WERI-Rb-1 (cell line): ENCODE data around the gene KCNN3.

Experiments used
- DNase-seq: peaks from one replicate; pipeline ENCODE4 v3.0.0-alpha.2; 2020
- H3K27ac ChIP-seq: fragments of 250-450 bp; sonication (Bioruptor Pico); 2 replicates; pipeline ENCODE4 v1.5.1; 2020; ENCODE audit warnings: mild to moderate bottlenecking, moderate library complexity
- H3K27me3 ChIP-seq: fragments of 250-450 bp; sonication (Bioruptor Pico); 2 replicates; pipeline ENCODE4 v1.5.1; 2021; ENCODE audit warnings: mild to moderate bottlenecking, low read depth, moderate library complexity; ENCODE audit not compliant: insufficient read depth, severe bottlenecking
- H3K36me3 ChIP-seq: fragments of 250-450 bp; sonication (Bioruptor Pico); 2 replicates; pipeline ENCODE4 v1.5.1; 2020; ENCODE audit warnings: mild to moderate bottlenecking, moderate library complexity
- H3K4me3 ChIP-seq: 2 replicates; pipeline ENCODE4 v1.5.1; 2011; ENCODE audit warnings: low read depth, mild to moderate bottlenecking, control low read depth, low read length
- H3K9me3 ChIP-seq: fragments of 250-450 bp; sonication (Bioruptor Pico); 2 replicates; pipeline ENCODE4 v1.5.1; 2021; ENCODE audit warnings: mild to moderate bottlenecking, moderate library complexity; ENCODE audit not compliant: severe bottlenecking
- TF ChIP-seq, protein P1 (sequence below): IDR thresholded peaks from 2 replicates; pipeline ENCODE4 v1.5.1; 2011; ENCODE audit warnings: low read depth, mild to moderate bottlenecking, control low read depth, inconsistent platforms, low read length

Gene KCNN3

DNA sequence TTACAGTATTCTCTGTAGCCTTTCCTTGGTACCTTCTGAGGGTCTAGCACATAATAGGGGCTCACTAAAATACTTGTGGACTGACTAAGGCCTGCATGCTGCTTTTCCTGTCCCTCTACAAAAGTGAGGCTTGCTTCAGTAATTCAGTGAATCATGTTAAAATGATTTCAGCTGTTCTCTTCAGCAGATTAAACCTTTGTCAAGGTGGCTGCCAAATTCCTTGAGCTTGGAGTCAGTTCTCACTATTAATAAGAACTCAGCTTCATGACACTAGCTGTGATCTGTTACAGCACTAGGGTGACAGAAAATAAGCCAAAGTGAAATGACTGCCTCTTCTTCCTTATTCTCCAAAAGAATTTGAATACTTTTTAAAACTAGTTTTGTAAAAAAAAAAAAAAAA, 128.8 kb downstream of the KCNN3 start:
- Histone ChIP-seq H3K9me3 (peaks cover 19% of the 10 kb centered on the region), H3K27ac (no peak overlapping the region), H3K27me3 (peaks cover 100% of the 10 kb centered on the region), H3K36me3 (no peaks in the 10 kb centered on the region), H3K4me3 (no peak overlapping the region)
- TF ChIP-seq, protein P1, sequence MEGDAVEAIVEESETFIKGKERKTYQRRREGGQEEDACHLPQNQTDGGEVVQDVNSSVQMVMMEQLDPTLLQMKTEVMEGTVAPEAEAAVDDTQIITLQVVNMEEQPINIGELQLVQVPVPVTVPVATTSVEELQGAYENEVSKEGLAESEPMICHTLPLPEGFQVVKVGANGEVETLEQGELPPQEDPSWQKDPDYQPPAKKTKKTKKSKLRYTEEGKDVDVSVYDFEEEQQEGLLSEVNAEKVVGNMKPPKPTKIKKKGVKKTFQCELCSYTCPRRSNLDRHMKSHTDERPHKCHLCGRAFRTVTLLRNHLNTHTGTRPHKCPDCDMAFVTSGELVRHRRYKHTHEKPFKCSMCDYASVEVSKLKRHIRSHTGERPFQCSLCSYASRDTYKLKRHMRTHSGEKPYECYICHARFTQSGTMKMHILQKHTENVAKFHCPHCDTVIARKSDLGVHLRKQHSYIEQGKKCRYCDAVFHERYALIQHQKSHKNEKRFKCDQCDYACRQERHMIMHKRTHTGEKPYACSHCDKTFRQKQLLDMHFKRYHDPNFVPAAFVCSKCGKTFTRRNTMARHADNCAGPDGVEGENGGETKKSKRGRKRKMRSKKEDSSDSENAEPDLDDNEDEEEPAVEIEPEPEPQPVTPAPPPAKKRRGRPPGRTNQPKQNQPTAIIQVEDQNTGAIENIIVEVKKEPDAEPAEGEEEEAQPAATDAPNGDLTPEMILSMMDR, result no peak
- DNase-seq, result no peak

DNA sequence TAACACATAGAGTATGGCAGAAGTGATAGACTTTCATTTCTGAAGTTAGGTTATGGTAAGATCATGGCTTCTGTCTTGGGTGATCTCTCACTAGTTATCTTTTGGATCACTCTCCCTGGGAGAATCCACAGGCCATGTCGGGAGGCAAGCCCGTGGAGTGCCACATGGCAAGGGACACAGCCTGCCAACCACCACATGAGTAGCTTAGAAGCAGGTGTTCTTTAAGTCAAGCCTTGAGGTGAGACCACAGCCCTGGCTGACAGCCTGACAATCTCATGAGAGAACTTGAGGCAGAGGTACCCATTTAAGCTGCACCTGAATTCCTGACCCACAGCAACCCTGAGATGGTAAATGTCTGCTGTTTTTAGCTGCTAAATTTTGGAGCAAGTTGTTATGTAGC, 130.4 kb downstream of the KCNN3 start:
- H3K27me3 ChIP-seq, result peaks cover 100% of the 10 kb centered on the region
- H3K36me3 ChIP-seq, result no peaks in the 10 kb centered on the region
- H3K9me3 ChIP-seq, result peaks cover 19% of the 10 kb centered on the region
- H3K27ac ChIP-seq, result no peak overlapping the region
- H3K4me3 ChIP-seq, result no peak overlapping the region
- TF ChIP-seq, protein P1, result no peak
- no peak for DNase-seq

DNA sequence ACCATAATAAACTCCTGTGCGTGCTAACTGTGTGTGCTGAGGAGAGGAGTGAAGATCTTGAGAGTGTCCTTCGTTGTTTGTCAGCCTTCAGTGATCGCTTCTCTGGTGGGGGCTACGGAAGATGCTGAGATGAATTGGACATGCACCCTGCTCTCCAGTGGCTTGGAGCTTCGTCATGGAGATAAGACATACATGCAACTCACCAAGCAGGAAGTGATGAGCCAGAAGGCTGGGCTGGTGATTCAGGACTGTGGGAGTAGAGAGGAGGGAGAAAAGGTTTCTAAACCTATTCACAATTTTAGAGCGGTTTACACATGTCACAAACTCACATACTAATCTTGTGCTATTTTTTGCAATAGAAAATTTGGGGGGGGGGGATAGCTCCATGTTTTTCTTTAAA, 133.2 kb downstream of the KCNN3 start:
- peaks cover 100% of the 10 kb centered on the region for H3K27me3 ChIP-seq
- H3K4me3 ChIP-seq, result no peak overlapping the region
- no peak overlapping the region for H3K27ac ChIP-seq
- TF ChIP-seq, protein P1, result no peak
- no peak for DNase-seq
- no peaks in the 10 kb centered on the region for H3K36me3 ChIP-seq
- H3K9me3 ChIP-seq, result peaks cover 19% of the 10 kb centered on the region

DNA sequence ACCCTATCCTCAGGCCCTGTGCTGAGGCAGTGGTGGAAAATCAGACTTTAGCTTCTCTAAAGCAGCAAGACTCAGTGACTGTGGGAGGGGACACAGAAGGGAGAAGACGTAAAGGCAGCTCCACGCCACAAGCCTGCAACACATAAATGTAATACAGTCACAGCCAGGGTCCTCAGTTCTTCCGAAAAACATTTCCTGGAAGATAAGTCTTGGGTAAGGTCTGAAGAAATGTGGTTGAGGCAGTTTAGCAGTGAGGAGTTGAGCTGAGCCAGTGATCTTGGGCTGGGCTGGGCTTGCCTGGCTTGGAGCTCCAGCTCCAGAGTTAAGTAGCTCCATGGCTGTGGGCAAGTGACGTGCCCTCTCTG, 134.3 kb downstream of the KCNN3 start:
- TF ChIP-seq, protein P1, result no peak
- no peaks in the 10 kb centered on the region for H3K36me3 ChIP-seq
- peaks cover 18% of the 10 kb centered on the region for H3K9me3 ChIP-seq
- no peak overlapping the region for H3K4me3 ChIP-seq
- H3K27ac ChIP-seq, result no peak overlapping the region
- no peak for DNase-seq
- peaks cover 100% of the 10 kb centered on the region for H3K27me3 ChIP-seq

DNA sequence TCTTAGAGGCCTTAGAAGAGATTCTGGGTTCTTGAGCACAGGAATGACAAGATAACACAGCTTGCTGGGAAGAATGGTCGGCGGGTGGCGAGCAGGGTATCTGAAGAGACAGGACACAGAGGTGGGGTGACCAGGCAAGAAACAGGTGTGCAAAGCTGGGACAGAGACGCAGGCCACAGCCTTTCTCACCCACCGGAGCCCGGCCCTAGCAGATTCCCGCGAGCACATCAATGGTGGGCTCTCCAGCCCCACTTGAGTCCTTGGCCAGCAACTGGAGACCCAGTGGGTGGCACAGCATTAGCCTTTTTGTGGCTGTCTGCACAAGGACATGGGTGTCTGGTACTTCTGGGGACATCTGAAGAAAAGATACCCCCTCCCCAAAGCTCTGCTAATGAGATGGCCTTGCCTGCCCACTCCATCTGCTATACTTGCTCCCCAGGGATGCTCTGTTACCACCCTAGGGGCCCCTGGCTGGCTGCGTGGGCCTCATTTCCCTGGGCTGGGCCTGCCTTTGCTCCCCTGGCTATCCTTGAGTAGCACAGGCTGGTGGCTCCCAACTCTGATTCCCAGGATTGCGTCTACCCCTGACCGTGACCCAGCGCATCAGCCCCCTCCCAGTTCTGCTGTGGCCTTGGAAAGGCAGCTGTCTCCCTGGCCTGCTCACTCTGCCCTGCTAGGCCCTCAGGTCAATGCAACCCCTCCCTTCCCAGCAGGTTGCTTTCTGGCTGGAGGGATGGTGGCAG, 134.8 kb downstream of the KCNN3 start:
- H3K9me3 ChIP-seq, result peaks cover 12% of the 10 kb centered on the region
- H3K27ac ChIP-seq, result no peak overlapping the region
- peaks cover 100% of the 10 kb centered on the region for H3K27me3 ChIP-seq
- TF ChIP-seq, protein P1, result no peak
- no peaks in the 10 kb centered on the region for H3K36me3 ChIP-seq
- no peak for DNase-seq
- H3K4me3 ChIP-seq, result no peak overlapping the region

DNA sequence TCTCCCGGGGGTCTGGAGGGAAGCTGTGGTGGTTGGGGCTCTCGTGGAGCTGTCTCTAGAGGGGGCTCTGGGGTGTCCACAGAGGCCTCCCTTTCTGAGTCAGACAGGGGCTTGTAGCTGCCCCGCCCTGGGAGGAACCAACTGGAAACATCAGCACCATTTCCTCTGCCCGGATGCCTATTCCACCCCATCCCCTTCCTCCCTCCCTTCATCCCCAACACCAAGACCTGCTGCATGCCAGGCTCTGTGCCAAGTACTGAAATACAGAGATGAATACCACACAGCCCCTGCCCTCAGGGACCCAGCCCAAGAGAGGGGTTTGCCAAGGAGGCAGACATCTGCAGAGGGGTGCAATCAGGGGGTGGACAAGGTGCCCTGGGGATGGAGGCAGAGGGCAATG, 136.5 kb downstream of the KCNN3 start:
- H3K36me3 ChIP-seq, result no peaks in the 10 kb centered on the region
- DNase-seq, result no peak
- no peak overlapping the region for H3K27ac ChIP-seq
- TF ChIP-seq, protein P1, result no peak
- peaks cover 4% of the 10 kb centered on the region for H3K9me3 ChIP-seq
- peaks cover 100% of the 10 kb centered on the region for H3K27me3 ChIP-seq
- H3K4me3 ChIP-seq, result no peak overlapping the region
